CD4-positive, alpha-beta memory T cell (primary cell): ENCODE data around the gene LPP. TPM values are rescaled to one million over a fixed set of nuclear protein-coding genes. Genes with fewer than 3 reads are reported as not detected.

Source experiments
- CTCF ChIA-PET: fragments of 350-600 bp; sonication (Branson Sonifier 250); formaldehyde crosslinking; loops from one replicate; lab custom pipeline; 2021; ENCODE audit warnings: inconsistent platforms; ENCODE audit not compliant: partially characterized antibody; lab: Charles Lee
- POLR2A ChIA-PET: fragments of 350-600 bp; sonication (Branson Sonifier 250); formaldehyde crosslinking; loops from one replicate; lab custom pipeline; 2021; ENCODE audit not compliant: partially characterized antibody; lab: Charles Lee
- DNase-seq, 5 donors: peaks; one replicate each; pipeline versions ENCODE4 v3.0.0 to v3.0.0-alpha.2; 2020 to 2022; ENCODE audit warnings: mixed read lengths in 1 of 5
- H3K27ac ChIP-seq: one replicate; pipeline ENCODE4 v1.7.0; 2013; ENCODE audit warnings: low read depth, low read length
- H3K27me3 ChIP-seq: 2 replicates; pipeline ENCODE4 v1.7.0; 2013; ENCODE audit warnings: mild to moderate bottlenecking, low read length, moderate library complexity; ENCODE audit not compliant: insufficient read depth
- H3K36me3 ChIP-seq: 2 replicates; pipeline ENCODE4 v1.7.0; 2013; ENCODE audit warnings: mild to moderate bottlenecking, low read length, moderate library complexity; ENCODE audit not compliant: insufficient read depth
- H3K4me1 ChIP-seq: 2 replicates; pipeline ENCODE4 v1.7.0; 2013; ENCODE audit warnings: mild to moderate bottlenecking, low read length, moderate library complexity; ENCODE audit not compliant: insufficient read depth
- H3K4me3 ChIP-seq, 2 donors: one replicate each; pipeline ENCODE4 v1.7.0; 2013; ENCODE audit warnings: low read length in 2 of 2, mild to moderate bottlenecking in 1 of 2
- H3K9me3 ChIP-seq, 2 donors: one replicate each; pipeline ENCODE4 v1.7.0; 2013; ENCODE audit warnings: low read length in 2 of 2, control low read depth in 1 of 2; ENCODE audit not compliant: control insufficient read depth in 1 of 2
- H3K27ac Mint-ChIP-seq, 7 donors: one replicate each; pipeline ENCODE4 v1.8.0; 2020 to 2021; ENCODE audit warnings: mixed read lengths in 7 of 7, mild to moderate bottlenecking in 6 of 7, inconsistent platforms in 3 of 7, moderate library complexity in 3 of 7
- H3K27me3 Mint-ChIP-seq, 2 donors: one replicate each; pipeline ENCODE4 v1.8.0; 2020 to 2021; ENCODE audit warnings: mixed read lengths in 2 of 2
- H3K36me3 Mint-ChIP-seq, 2 donors: one replicate each; pipeline ENCODE4 v1.8.0; 2020 to 2021; ENCODE audit warnings: mixed read lengths in 2 of 2, inconsistent platforms in 1 of 2, mild to moderate bottlenecking in 1 of 2
- H3K4me1 Mint-ChIP-seq, 4 donors: one replicate each; pipeline ENCODE4 v1.8.0; 2020 to 2021; ENCODE audit warnings: mixed read lengths in 4 of 4, mild to moderate bottlenecking in 1 of 4
- H3K4me3 Mint-ChIP-seq, 8 donors: one replicate each; pipeline ENCODE4 v1.8.0; 2020 to 2021; ENCODE audit warnings: mixed read lengths in 8 of 8, mild to moderate bottlenecking in 7 of 8, moderate library complexity in 6 of 8, inconsistent platforms in 3 of 8
- H3K9me3 Mint-ChIP-seq, 8 donors: one replicate each; pipeline ENCODE4 v1.8.0; 2020 to 2021; ENCODE audit warnings: mixed read lengths in 8 of 8, mild to moderate bottlenecking in 5 of 8, inconsistent platforms in 3 of 8, moderate library complexity in 1 of 8
- intact Hi-C: fragments of 100-400 bp; cut with micrococcal nuclease; formaldehyde crosslinking; loops from one replicate; pipeline ENCODE4 v1.15.1; 2023
- polyA plus RNA-seq, 2 donors: library from polyadenylated mRNA; unstranded; fragments of 300-500 nt; fragmentation: Illumina TruSeq; gene quantifications; one replicate each; pipeline ENCODE4 v1.2.3, GENCODE V29; 2021
- total RNA-seq, 2 experiments: library from RNA; stranded (reverse); gene quantifications; one replicate each; pipeline ENCODE4 v1.2.3, GENCODE V29; 2021

The LPP gene
- total and polyA plus RNA-seq, 4 experiments from 2014 or later = 10.4 to 27.2 (median 24.7) TPM

DNA sequence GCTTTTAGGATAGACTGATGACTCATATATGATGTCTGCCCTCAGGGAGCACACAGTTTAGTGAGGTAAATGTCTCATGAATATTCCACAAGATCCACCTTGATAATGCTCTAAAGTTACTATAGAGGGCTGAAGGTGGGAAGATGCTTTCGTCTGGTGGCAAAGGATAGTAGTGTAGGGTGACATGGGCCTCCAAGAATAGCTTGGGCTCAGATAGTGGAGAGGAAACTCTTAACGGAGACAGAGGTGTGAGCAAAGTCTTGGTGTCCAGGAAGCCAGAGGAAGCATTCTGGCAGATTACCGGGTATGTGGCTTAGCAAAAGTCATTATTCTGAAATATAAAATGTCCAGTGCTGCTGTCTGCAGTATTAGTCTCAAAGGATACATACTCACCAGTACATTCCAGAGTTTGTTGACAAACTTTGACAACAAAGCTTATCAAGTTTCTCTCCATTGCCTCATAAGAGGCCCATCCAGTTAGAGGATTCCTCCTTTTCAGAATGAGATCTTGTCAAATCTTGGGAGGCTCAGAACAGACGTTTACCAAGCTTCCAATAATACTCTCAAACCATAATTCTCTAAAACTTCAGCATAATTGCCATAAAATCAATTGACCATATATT is 316.7 kb downstream of the LPP start:
- peaks cover 2 to 25% of the 10 kb centered on the region in 2 donors for H3K36me3 Mint-ChIP-seq
- Histone ChIP-seq H3K4me3 (no peak overlapping the region), H3K4me1 (no peaks in the 10 kb centered on the region), H3K27ac (no peak overlapping the region), H3K9me3 (no peaks in the 10 kb centered on the region), H3K27me3 (no peaks in the 10 kb centered on the region), H3K36me3 (no peaks in the 10 kb centered on the region)
- intact Hi-C loops = no loop called here
- DNase-seq = no peak
- H3K9me3 Mint-ChIP-seq = no peaks in the 10 kb centered on the region
- no peak overlapping the region for H3K4me3 Mint-ChIP-seq
- peaks cover 0 to 9% (median under 1%) of the 10 kb centered on the region in 4 donors for H3K4me1 Mint-ChIP-seq
- CTCF ChIA-PET = interaction anchor here (1.7 kb wide), 1 partner anchor 8 kb away, joined by 4 read pairs; no protein-coding TSS in a partner anchor
- no peak overlapping the region for H3K27ac Mint-ChIP-seq
- no peaks in the 10 kb centered on the region for H3K27me3 Mint-ChIP-seq
- POLR2A ChIA-PET = interaction anchor here (0.7 kb wide), 1 partner anchor 1373 kb away, joined by 3 read pairs; no protein-coding TSS in a partner anchor

DNA sequence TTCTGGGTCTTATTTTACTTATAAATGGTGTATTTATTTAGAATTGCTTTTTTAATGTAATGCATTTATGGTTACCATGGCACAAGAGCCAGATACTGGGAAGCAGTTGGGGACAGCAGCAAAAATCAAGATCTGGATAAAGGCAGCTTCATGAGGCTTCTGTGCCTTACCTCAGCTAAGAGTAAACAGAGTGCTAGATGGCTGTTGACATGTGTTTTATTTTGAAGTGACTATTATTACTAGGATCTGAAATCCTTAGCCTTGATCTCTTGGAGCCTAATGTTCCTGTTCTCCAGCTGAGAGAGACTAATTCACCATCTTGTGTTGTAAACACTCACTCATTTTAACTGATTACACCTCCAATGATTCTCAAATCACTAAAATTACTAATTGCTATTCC is 317.8 kb downstream of the LPP start:
- Histone ChIP-seq H3K27me3 (no peaks in the 10 kb centered on the region), H3K4me3 (no peak overlapping the region), H3K36me3 (no peaks in the 10 kb centered on the region), H3K27ac (no peak overlapping the region), H3K4me1 (no peaks in the 10 kb centered on the region), H3K9me3 (no peaks in the 10 kb centered on the region)
- no peak for DNase-seq
- H3K36me3 Mint-ChIP-seq = peaks cover 2 to 25% of the 10 kb centered on the region in 2 donors
- H3K9me3 Mint-ChIP-seq = no peaks in the 10 kb centered on the region
- intact Hi-C loops = no loop called here
- no peak overlapping the region for H3K27ac Mint-ChIP-seq
- ChIA-PET POLR2A (no interaction called here), CTCF (interaction anchor here (0.7 kb wide), 1 partner anchor 11 kb away, joined by 3 read pairs; no protein-coding TSS in a partner anchor)
- no peak overlapping the region for H3K4me3 Mint-ChIP-seq
- no peaks in the 10 kb centered on the region for H3K27me3 Mint-ChIP-seq
- peaks cover 0 to 9% (median under 1%) of the 10 kb centered on the region in 4 donors for H3K4me1 Mint-ChIP-seq

DNA sequence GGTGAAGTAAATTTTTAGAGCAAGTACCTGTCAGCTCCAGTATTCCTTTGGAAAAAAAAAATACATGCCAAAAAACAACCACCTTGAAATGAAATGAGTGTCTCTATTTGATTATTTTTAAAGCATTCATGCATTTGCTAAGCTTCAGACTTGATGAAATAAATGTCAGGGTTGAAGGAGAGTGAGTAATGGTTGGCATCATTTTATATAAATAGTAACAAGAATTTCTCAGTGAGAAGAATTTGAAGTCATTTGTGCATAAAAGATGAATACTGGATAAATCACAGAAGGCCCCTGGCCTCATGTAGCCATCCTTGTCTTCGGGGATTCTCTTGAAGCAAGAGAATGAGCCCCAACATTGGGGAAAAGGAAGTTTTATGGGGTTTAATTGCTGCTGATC is 318.4 kb downstream of the LPP start:
- intact Hi-C loops = no loop called here
- no peaks in the 10 kb centered on the region for H3K9me3 ChIP-seq
- H3K4me1 ChIP-seq = no peaks in the 10 kb centered on the region
- Mint-ChIP-seq H3K27ac (no peak overlapping the region), H3K36me3 (peaks cover 2 to 24% of the 10 kb centered on the region in 2 donors), H3K27me3 (no peaks in the 10 kb centered on the region), H3K4me1 (peaks cover 0 to 12% (median 3%) of the 10 kb centered on the region in 4 donors), H3K4me3 (no peak overlapping the region), H3K9me3 (no peaks in the 10 kb centered on the region)
- POLR2A ChIA-PET = no interaction called here
- no peaks in the 10 kb centered on the region for H3K36me3 ChIP-seq
- H3K27ac ChIP-seq = no peak overlapping the region
- no peaks in the 10 kb centered on the region for H3K27me3 ChIP-seq
- no peak overlapping the region for H3K4me3 ChIP-seq
- CTCF ChIA-PET = no interaction called here
- no peak for DNase-seq

DNA sequence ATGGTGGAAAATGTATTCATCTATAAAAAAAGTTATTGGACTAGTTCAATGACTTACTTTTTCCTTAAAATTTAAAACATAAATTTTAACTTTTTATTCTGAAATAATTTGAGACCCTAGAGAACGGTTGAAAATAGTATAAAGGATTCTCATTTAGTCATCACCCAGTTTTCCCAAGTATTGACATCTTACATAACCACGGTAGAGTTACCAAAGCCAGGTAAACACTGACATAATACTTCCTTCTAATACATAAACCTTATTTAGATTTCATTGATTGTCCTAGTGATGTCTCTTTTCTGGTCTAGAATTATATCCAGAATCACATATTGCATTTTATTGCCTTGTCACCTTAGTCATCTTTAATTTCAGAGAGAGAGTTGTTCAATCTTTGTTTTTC is 319.1 kb downstream of the LPP start:
- Mint-ChIP-seq H3K9me3 (no peaks in the 10 kb centered on the region), H3K4me1 (peaks cover 3 to 13% (median 6%) of the 10 kb centered on the region in 4 donors), H3K27ac (no peak overlapping the region), H3K27me3 (no peaks in the 10 kb centered on the region), H3K4me3 (no peak overlapping the region), H3K36me3 (peaks cover 2 to 21% of the 10 kb centered on the region in 2 donors)
- intact Hi-C loops = no loop called here
- Histone ChIP-seq H3K4me1 (no peaks in the 10 kb centered on the region), H3K36me3 (no peaks in the 10 kb centered on the region), H3K4me3 (no peak overlapping the region), H3K27me3 (no peaks in the 10 kb centered on the region), H3K9me3 (no peaks in the 10 kb centered on the region), H3K27ac (no peak overlapping the region)
- POLR2A ChIA-PET = no interaction called here
- CTCF ChIA-PET = no interaction called here
- no peak for DNase-seq

DNA sequence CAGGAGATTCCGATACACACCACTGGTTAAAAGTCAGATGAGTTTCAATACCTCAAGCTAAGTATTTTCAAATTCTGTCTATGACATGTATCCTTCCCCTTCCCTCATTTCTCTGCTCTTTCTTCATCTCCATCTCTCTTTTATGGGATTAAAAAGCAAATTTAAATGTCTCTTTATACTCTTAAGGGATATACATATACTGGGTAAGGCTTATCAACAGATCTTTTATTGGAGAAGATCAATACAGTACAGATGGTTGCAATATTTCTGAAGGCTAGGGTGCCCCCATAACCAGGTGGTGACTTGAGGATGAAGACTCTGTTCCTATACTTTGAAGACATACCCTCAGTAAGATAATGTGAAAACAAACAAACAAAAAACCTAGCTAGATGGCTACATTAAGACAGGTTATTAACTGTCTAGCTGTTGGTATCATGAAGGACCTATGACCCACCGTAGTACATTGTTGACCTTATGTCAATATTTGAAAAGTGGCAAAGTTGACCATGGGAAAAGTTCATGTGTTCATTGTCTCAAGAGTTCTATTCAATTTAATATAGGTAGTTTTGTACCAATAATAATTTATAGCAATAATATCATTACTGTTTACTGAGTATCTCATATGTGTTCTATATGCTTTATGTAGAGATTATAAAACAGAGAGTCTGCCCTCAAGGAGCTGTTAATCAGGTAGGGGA is 319.8 kb downstream of the LPP start:
- Mint-ChIP-seq H3K9me3 (no peaks in the 10 kb centered on the region), H3K36me3 (peaks cover 2 to 16% of the 10 kb centered on the region in 2 donors), H3K27ac (no peak overlapping the region), H3K4me3 (no peak overlapping the region), H3K4me1 (peaks cover 3 to 13% (median 7%) of the 10 kb centered on the region in 4 donors), H3K27me3 (no peaks in the 10 kb centered on the region)
- Histone ChIP-seq H3K4me1 (no peaks in the 10 kb centered on the region), H3K27ac (no peak overlapping the region), H3K9me3 (no peaks in the 10 kb centered on the region), H3K27me3 (no peaks in the 10 kb centered on the region), H3K36me3 (no peaks in the 10 kb centered on the region), H3K4me3 (no peak overlapping the region)
- no peak for DNase-seq
- intact Hi-C loops = no loop called here
- ChIA-PET POLR2A (no interaction called here), CTCF (no interaction called here)

DNA sequence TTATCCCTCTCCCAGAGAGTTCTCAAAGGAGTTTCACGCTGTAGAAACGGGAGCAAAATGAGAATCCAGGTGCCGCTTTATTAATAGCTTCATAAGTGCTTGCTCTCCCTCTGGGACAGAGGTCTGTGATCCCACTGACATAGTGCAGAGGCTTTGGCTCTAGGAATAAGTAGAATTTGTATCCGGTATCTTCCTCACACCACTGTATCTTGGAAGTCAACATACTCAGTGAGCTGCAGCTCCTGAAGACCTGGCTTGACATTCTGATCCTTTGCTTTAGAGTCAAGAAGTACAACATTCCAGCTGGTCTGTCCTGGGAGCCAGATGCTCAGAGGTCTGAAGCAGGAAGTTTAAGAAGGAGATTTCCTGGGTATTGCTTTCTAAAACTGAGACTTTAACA is 323.0 kb downstream of the LPP start:
- ChIA-PET CTCF (no interaction called here), POLR2A (no interaction called here)
- H3K36me3 ChIP-seq = no peaks in the 10 kb centered on the region
- DNase-seq = no peak
- H3K4me1 Mint-ChIP-seq = peaks cover 3 to 13% (median 7%) of the 10 kb centered on the region in 4 donors
- H3K9me3 Mint-ChIP-seq = peaks cover 0 to under 1% (median 0%) of the 10 kb centered on the region in 8 donors
- no peak overlapping the region for H3K27ac Mint-ChIP-seq
- H3K27me3 Mint-ChIP-seq = no peaks in the 10 kb centered on the region
- H3K27ac ChIP-seq = no peak overlapping the region
- H3K27me3 ChIP-seq = no peaks in the 10 kb centered on the region
- H3K36me3 Mint-ChIP-seq = peaks cover 0 to 10% of the 10 kb centered on the region in 2 donors
- no peak overlapping the region for H3K4me3 Mint-ChIP-seq
- no peaks in the 10 kb centered on the region for H3K9me3 ChIP-seq
- intact Hi-C loops = no loop called here
- H3K4me3 ChIP-seq = no peak overlapping the region
- no peaks in the 10 kb centered on the region for H3K4me1 ChIP-seq

DNA sequence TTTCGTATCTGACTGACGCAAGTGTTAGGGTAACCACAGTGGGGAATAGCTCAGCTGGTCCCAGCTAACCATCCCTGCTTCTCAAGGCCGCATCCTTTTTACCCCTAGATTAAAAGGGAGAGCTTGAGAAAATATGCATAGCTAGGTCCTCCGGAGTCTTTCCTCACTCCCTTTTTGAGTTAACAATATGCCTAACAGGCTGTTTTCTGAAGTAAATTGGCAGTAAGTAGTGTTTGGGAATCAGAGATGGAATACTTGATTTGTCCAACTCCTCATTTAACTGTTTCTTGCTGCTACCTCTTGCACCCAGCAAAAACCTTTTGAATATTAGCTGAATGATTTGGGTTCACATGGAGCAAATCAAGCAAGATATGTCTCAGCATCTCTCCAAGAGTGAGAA is 326.1 kb downstream of the LPP start:
- Mint-ChIP-seq H3K4me1 (peaks cover 3 to 9% (median 7%) of the 10 kb centered on the region in 4 donors), H3K27ac (no peak overlapping the region), H3K9me3 (peaks cover 0 to 3% (median 0%) of the 10 kb centered on the region in 8 donors), H3K4me3 (no peak overlapping the region), H3K27me3 (no peaks in the 10 kb centered on the region), H3K36me3 (peaks cover 12 to 24% of the 10 kb centered on the region in 2 donors)
- ChIA-PET CTCF (no interaction called here), POLR2A (no interaction called here)
- no peaks in the 10 kb centered on the region for H3K27me3 ChIP-seq
- no peaks in the 10 kb centered on the region for H3K4me1 ChIP-seq
- H3K27ac ChIP-seq = no peak overlapping the region
- no peak overlapping the region for H3K4me3 ChIP-seq
- DNase-seq = no peak
- H3K9me3 ChIP-seq = no peaks in the 10 kb centered on the region
- intact Hi-C loops = loop anchor here (10.0 kb wide), 1 partner anchor 735 kb away; the partner anchor contains the start of gene BCL6
- H3K36me3 ChIP-seq = peaks cover 1% of the 10 kb centered on the region
